MM.1S (cell line): Measurements from ENCODE around the gene RARB.
A peak's percentile ranks its signal among the peaks of the same experiment; 100 is the strongest.

Experiments used
- DNase-seq: peaks from one replicate; pipeline ENCODE4 v3.0.0-alpha.2; 2015
- H2AFZ ChIP-seq: fragments of 300-600 bp; sonication (generic); 2 replicates; pipeline ENCODE4 v1.6.0; 2016; ENCODE audit warnings: antibody characterized with exemption, low read length
- H3F3A ChIP-seq: fragments of 300-600 bp; sonication (generic); 2 replicates; pipeline ENCODE4 v1.6.1; 2016; ENCODE audit warnings: mild to moderate bottlenecking, antibody characterized with exemption, low read length, moderate library complexity, mixed read lengths; ENCODE audit not compliant: insufficient read depth
- H3K27ac ChIP-seq: fragments of 300-600 bp; sonication (generic); 2 replicates; pipeline ENCODE4 v1.5.1; 2016; ENCODE audit warnings: mild to moderate bottlenecking, low read length
- H3K27me3 ChIP-seq: fragments of 300-600 bp; sonication (generic); replicated peaks from 2 replicates; pipeline ENCODE4 v1.6.0; 2016; ENCODE audit warnings: low read length; ENCODE audit not compliant: insufficient read depth
- H3K36me3 ChIP-seq: fragments of 300-600 bp; sonication (generic); replicated peaks from 2 replicates; pipeline ENCODE4 v1.6.1; 2016; ENCODE audit warnings: mild to moderate bottlenecking, low read length, mixed read lengths; ENCODE audit not compliant: insufficient read depth
- H3K4me1 ChIP-seq: fragments of 300-600 bp; sonication (generic); 2 replicates; pipeline ENCODE4 v1.6.1; 2016; ENCODE audit warnings: low read length, mixed read lengths
- H3K4me2 ChIP-seq: fragments of 300-600 bp; sonication (generic); 2 replicates; pipeline ENCODE4 v1.6.0; 2016; ENCODE audit warnings: low read depth, low read length
- H3K4me3 ChIP-seq: fragments of 300-600 bp; sonication (generic); 2 replicates; pipeline ENCODE4 v1.5.1; 2016; ENCODE audit warnings: low read length, mixed read lengths
- H3K79me2 ChIP-seq: fragments of 300-600 bp; sonication (generic); 2 replicates; pipeline ENCODE4 v1.6.1; 2016; ENCODE audit warnings: mixed run types, low read length, mixed read lengths
- H3K9ac ChIP-seq: fragments of 300-600 bp; sonication (generic); 2 replicates; pipeline ENCODE4 v1.6.1; 2016; ENCODE audit warnings: low read length, mixed read lengths
- H3K9me2 ChIP-seq: fragments of 300-600 bp; sonication (generic); replicated peaks from 2 replicates; pipeline ENCODE4 v1.6.1; 2016; ENCODE audit warnings: mild to moderate bottlenecking, low read length, mixed read lengths; ENCODE audit not compliant: insufficient read depth
- H3K9me3 ChIP-seq: fragments of 300-600 bp; sonication (generic); replicated peaks from 2 replicates; pipeline ENCODE4 v1.6.1; 2016; ENCODE audit warnings: mild to moderate bottlenecking, low read length, mixed read lengths; ENCODE audit not compliant: insufficient read depth
- H4K20me1 ChIP-seq: fragments of 300-600 bp; sonication (generic); 2 replicates; pipeline ENCODE4 v1.6.1; 2016; ENCODE audit warnings: mild to moderate bottlenecking, low read length, moderate library complexity, mixed read lengths; ENCODE audit not compliant: insufficient read depth
- CTCF ChIP-seq: fragments of 300-600 bp; sonication (generic); IDR thresholded peaks from 2 replicates; pipeline ENCODE4 v1.5.1; 2016; ENCODE audit warnings: antibody characterized with exemption, low read length, mixed read lengths
- EZH2 ChIP-seq: fragments of 300-600 bp; sonication (generic); optimal IDR thresholded peaks from 2 replicates; pipeline ENCODE3; 2017; ENCODE audit warnings: low read depth, mild to moderate bottlenecking, antibody characterized with exemption, low read length, mixed read lengths
- EZH2phosphoT487 ChIP-seq: fragments of 300-600 bp; sonication (generic); IDR thresholded peaks from 2 replicates; pipeline ENCODE4 v1.6.1; 2018; ENCODE audit warnings: antibody characterized with exemption, low read length

The RARB gene

DNA sequence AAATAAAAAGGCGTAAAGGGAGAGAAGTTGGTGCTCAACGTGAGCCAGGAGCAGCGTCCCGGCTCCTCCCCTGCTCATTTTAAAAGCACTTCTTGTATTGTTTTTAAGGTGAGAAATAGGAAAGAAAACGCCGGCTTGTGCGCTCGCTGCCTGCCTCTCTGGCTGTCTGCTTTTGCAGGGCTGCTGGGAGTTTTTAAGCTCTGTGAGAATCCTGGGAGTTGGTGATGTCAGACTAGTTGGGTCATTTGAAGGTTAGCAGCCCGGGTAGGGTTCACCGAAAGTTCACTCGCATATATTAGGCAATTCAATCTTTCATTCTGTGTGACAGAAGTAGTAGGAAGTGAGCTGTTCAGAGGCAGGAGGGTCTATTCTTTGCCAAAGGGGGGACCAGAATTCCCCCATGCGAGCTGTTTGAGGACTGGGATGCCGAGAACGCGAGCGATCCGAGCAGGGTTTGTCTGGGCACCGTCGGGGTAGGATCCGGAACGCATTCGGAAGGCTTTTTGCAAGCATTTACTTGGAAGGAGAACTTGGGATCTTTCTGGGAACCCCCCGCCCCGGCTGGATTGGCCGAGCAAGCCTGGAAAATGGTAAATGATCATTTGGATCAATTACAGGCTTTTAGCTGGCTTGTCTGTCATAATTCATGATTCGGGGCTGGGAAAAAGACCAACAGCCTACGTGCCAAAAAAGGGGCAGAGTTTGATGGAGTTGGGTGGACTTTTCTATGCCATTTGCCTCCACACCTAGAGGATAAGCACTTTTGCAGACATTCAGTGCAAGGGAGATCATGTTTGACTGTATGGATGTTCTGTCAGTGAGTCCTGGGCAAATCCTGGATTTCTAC lies at the start of gene RARB:
Gene RARB, plus strand, starts transcription at position 322 of the 847 bp plus-strand sequence. Its CDS starts 469 bp downstream, at position 791.
- Histone ChIP-seq H3K79me2 (no peaks in the 10 kb centered on the region), H3K4me3 (no peak within 1 kb of the TSS), H3K4me1 (no peaks in the 10 kb centered on the region), H3K9me3 (no peaks in the 10 kb centered on the region), H3F3A (no peaks in the 10 kb centered on the region), H3K9ac (no peak within 1 kb of the TSS), H3K4me2 (no peak within 1 kb of the TSS), H3K27ac (no peak within 1 kb of the TSS), H2AFZ (no peak within 1 kb of the TSS), H3K36me3 (no peaks in the 10 kb centered on the region), H3K9me2 (no peaks in the 10 kb centered on the region), H4K20me1 (no peaks in the 10 kb centered on the region), H3K27me3 (no peaks in the 10 kb centered on the region)
- TF ChIP-seq CTCF (no peak), EZH2 (no peak), EZH2phosphoT487 (no peak)
- peak; percentile 22 for DNase-seq

DNA sequence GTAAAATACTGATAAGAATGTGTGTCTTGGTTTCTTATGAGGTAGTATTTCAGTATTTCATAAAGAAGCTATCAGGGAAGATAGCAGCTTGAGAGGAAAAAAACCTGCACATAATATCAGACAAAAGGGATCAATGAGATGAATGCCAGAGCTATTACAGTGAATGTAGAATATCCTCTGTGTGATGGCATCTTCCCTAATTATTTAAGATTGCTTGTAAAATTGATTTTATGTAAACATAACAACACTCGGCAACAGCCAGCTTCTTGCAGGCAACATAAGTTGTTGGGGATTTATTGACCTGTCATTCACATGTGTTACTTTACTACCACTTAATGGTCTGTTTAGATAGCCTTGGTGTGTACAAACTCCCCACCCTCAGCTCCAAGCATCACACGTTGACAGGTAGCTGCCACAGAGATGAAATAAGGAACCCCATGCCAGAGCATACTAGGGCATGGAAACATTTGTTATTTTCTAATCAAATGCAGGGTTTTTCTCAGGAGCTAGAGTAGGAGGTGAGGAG lies 49.2 kb upstream of the RARB start:
- Histone ChIP-seq H4K20me1 (no peaks in the 10 kb centered on the region), H3K9me2 (no peaks in the 10 kb centered on the region), H3K4me3 (no peak overlapping the region), H3K9ac (no peak overlapping the region), H3K27ac (no peak overlapping the region), H3F3A (no peaks in the 10 kb centered on the region), H3K79me2 (no peaks in the 10 kb centered on the region), H2AFZ (no peak overlapping the region), H3K27me3 (no peaks in the 10 kb centered on the region), H3K4me2 (no peak overlapping the region), H3K36me3 (no peaks in the 10 kb centered on the region), H3K4me1 (no peaks in the 10 kb centered on the region), H3K9me3 (no peaks in the 10 kb centered on the region)
- TF ChIP-seq CTCF: no peak
- TF ChIP-seq EZH2phosphoT487: no peak
- TF ChIP-seq EZH2: no peak
- DNase-seq: no peak

GRCh38 chr3:25380222-25380739 lies 47.8 kb upstream of the RARB start:
- Histone ChIP-seq H3K9ac (no peak overlapping the region), H3K27me3 (no peaks in the 10 kb centered on the region), H3K9me3 (no peaks in the 10 kb centered on the region), H2AFZ (no peak overlapping the region), H3K9me2 (no peaks in the 10 kb centered on the region), H3K79me2 (no peaks in the 10 kb centered on the region), H3K4me3 (no peak overlapping the region), H3K27ac (no peak overlapping the region), H3K4me2 (no peak overlapping the region), H3K4me1 (no peaks in the 10 kb centered on the region), H3K36me3 (no peaks in the 10 kb centered on the region), H4K20me1 (no peaks in the 10 kb centered on the region), H3F3A (no peaks in the 10 kb centered on the region)
- TF ChIP-seq CTCF: no peak
- TF ChIP-seq EZH2phosphoT487: no peak
- DNase-seq: no peak
